CD4-positive, alpha-beta T cell treated with Interleukin-4 for 1 hour (primary cell): ENCODE measurements around the gene CETN2.
"Not testable (repeated sequence)": the region's sequence is repeated elsewhere in the genome, so short reads cannot be mapped to it uniquely, and the experiment has no call there.

Experiments
- DNase-seq, 2 donors: peaks; one replicate each; pipeline ENCODE4 v3.0.0-alpha.2; 2020 to 2022

Gene CETN2

GRCh38 chrX:152830312-152831305 lies at the start of gene CETN2, which contains the start of gene NSDHL:
Gene CETN2 (minus strand): TSS chrX:152830757. CDS start chrX:152830710, 47 bp downstream.
Gene NSDHL (plus strand): TSS chrX:152831063. CDS start chrX:152846325, 15,262 bp downstream.
- peak; percentile 95 for DNase-seq

- no peak for DNase-seq
Observed at GRCh38 chrX:152878976-152879755, 48.6 kb upstream of the CETN2 start.

- no peak for DNase-seq
Observed at GRCh38 chrX:152876931-152877840, 46.6 kb upstream of the CETN2 start.

GRCh38 chrX:152873361-152873760 lies 42.8 kb upstream of the CETN2 start:
- no peak for DNase-seq

- no peak for DNase-seq
Observed at GRCh38 chrX:152872522-152872921, 42.0 kb upstream of the CETN2 start.

GRCh38 chrX:152871260-152871659 lies 40.7 kb upstream of the CETN2 start:
- DNase-seq = no peak

GRCh38 chrX:152869972-152870371 lies 39.4 kb upstream of the CETN2 start:
- DNase-seq = no peak

- DNase-seq = no peak
Observed at GRCh38 chrX:152866386-152866785, 35.8 kb upstream of the CETN2 start.

GRCh38 chrX:152865232-152865920 lies 34.8 kb upstream of the CETN2 start:
- DNase-seq = no peak

- DNase-seq = no peak
Observed at GRCh38 chrX:152861826-152862225, 31.3 kb upstream of the CETN2 start.

- no peak for DNase-seq
Observed at GRCh38 chrX:152861116-152861515, 30.6 kb upstream of the CETN2 start.

- DNase-seq = no peak
Observed at GRCh38 chrX:152853986-152854385, 23.4 kb upstream of the CETN2 start.

- no peak for DNase-seq
Observed at GRCh38 chrX:152850465-152850864, 19.9 kb upstream of the CETN2 start.

- no peak for DNase-seq
Observed at GRCh38 chrX:152847281-152847680, 16.7 kb upstream of the CETN2 start.

GRCh38 chrX:152845618-152846240 lies 15.2 kb upstream of the CETN2 start:
- DNase-seq = no peak

GRCh38 chrX:152844256-152844655 lies 13.7 kb upstream of the CETN2 start:
- DNase-seq = no peak

- DNase-seq = no peak
Observed at GRCh38 chrX:152843852-152844251, 13.3 kb upstream of the CETN2 start.

- DNase-seq = no peak
Observed at GRCh38 chrX:152842772-152843338, 12.3 kb upstream of the CETN2 start.

- DNase-seq = not testable (repeated sequence)
Observed at GRCh38 chrX:152835470-152835869, 4.9 kb upstream of the CETN2 start.

- DNase-seq = no peak
Observed at GRCh38 chrX:152833378-152833777, 2.8 kb upstream of the CETN2 start.

- DNase-seq = no peak
Observed at GRCh38 chrX:152832520-152832919, 2.0 kb upstream of the CETN2 start.
